Measurements from ENCODE around the gene TSGA10IP.

TSGA10IP gene

DNA sequence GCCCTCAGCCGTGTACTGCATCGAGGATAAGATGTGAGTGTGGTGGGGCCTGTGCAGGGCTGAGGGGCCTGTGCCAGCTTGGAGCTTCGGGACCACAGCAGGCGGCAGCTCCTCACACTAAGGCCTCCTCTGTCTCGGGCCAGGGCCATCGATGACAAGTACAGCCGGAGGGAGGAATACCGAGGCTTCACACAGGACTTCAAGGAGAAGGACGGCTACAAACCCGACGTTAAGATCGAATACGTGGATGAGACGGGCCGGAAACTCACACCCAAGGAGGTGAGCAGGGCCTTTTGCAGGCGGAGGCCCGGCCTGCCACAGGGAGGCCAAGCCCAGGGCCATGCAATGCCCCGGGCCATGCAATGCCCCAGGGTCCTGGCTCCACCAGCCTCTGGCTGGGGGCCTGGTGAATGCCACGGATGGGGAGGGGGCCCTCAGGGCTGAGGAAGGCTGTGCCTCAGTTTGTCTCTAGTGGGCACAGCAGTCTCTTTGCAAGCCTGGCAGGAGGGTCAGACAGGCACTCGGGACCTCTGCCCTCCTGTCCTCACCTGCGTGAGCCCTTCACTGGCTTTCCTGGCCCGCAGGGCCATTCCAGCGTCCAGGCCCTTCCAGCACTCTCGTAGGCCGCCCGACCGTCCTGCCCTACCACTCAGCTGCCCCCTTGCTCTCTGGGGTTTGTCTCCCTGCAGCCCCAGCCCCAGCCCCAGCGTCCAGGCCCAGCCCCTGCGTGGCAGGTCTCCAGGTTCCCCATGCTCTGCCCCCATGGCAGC is 32.5 kb downstream of the TSGA10IP start:
- no peak for DNase-seq

DNA sequence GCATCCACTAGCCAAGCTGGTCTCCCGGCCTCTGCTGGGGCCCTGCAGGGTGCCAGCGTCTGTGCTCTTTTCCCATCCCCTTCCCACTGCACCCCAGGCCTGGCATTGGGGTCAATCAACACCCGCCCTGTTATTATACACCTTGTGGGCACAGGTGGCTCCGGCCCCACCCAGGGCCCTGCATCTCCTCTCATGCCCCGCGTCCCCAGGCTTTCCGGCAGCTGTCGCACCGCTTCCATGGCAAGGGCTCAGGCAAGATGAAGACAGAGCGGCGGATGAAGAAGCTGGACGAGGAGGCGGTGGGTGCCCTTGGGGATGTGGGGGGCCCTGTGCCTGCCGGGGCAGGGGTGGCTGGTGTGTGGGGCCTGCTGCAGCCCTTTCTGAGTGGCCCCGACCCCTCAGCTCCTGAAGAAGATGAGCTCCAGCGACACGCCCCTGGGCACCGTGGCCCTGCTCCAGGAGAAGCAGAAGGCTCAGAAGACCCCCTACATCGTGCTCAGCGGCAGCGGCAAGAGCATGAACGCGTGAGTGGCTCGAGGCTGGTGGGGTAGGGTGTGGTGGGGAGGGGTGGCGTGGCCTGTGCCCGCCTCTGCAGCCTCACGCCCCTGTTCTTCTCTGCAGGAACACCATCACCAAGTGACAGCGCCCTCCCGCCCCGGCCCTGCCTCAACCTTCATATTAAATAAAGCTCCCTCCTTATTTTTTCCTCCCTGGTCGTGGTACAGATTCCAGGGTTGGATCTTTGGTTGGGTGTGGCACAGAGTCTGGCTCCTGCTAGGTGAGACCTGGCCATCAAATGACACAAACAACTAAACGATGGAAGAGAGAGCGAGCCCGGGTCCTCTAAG is 33.3 kb downstream of the TSGA10IP start:
- no peak for DNase-seq

DNA sequence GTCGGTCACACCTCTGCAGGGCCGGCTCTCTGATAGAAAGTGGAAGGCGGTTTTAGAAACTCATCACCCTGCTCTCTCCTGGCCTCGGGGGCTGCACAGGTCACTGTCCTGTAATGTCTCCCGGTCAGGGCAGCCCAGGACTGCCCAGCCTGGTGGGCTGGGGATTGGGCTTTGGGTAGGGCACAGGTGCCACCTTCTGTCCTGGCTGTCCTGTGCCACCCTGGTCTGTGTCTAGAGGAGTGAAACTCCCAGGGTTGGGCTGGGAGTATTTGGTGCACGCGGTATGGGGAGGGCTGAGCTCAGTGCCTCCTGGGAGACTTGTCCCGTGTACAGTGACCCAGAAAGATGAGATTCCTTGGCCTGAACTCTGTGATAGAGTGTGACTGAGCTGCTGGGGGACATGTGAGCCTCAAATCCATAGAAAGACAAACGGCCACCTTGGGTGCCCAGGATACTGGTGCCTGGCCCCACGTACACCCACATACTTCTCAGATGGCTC is 34.0 kb downstream of the TSGA10IP start:
- DNase-seq, result no peak

DNA sequence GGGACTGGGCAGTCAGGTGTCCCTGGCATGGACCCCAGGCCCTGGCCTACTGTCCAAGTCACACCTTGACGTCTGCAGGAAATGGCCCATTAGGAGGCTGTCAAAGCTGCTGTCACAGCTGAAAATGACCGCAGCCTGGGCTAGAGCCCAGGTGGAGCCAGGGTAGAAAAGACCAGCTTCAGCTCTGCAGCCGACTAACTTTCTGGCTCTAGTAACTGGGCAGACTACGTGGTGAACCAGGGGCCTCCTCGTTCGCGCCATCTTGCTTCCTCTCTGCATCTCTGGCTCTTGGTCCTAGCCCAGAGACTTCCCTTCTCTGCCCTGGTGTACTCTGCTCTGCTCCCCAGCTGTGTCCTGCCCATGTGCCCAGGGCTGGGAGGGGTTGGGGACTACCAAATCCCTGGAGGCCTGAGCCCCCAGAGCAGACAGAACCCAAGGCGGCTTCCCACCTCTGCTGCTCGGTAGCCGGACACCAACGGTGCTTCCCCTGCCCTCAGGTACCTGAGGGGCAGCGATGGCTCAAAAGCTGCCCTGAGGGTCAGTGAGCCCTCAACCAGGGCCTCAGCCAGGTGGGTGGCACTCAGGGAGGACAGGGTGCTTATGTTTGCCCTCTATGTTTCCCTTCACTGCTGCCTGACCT is 35.9 kb downstream of the TSGA10IP start:
- no peak for DNase-seq

DNA sequence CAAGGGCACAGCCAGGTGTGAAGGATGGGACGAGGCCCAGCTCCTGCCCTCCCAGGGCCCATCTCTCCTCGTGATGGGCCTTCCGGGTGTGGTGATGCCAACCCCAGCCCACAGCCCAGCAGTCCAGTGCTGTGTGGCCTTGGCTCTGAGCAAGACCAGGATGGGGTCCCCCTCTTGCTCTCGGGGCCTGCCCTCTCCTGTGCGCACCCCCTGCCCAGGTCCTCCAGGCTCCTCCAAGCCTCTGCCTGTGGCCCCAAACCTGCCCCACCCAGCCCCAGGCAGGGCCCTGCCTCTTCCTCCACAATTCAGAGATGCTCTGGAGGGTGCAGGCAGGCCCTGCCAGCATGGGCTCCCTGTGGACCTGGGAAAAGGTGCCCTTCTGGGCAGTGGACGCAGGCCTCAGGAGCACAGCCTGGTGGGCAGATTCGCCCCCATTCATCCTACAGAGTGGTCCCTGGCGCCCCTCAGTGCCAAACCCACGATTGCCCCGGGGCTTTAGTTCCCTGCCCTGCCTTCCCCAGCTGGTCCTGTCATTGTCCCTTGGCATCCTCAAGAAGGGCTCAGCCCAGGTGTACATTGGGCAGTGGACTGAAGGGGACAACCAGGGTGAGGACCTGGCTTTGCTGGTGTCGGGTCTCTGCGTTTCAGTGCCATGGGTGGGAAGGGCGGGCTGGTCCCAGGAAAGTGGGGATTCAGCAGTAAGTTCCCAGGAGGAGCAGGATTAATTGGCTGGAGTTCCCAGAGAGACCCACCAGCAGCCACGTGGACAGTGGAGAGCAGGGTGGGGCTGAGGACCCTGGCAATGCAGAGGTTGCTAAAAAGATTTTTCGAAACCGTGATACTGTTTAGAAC is 36.9 kb downstream of the TSGA10IP start:
- DNase-seq, result no peak

DNA sequence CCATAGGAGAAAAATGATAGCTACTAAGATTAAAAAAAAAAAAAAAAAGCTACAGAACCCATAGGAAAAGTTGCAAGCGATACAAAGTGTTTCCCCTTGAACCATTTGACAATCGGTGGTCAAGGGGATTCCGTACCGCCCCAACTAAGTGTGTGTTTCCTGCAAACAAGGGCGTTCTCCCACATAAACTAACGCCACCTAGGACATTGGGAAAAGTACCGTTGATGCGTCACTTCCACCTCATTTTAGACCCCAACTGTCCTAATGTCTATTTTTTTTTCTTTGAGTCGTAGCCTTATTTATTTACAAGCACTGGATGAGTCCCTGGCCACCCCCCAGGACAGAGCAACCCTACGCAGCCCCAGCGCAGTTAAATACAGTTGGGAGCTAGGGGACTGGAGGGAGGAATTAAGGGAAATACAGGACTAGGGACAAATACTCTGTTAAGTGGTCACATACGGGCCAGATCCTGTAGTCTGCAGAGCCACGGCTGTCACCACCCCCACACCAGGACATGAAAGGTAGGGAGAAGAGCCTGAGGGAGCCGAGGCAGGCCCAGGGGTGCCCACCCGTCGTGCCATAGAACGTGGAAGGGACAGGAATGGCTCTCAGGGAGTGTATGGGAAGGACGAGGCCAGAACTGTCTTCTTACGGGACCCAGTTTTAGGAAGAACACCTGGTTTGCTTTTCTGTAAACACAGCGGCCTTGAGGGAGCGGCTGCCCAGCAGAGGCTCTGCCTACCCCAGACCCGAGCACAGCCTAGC is 37.7 kb downstream of the TSGA10IP start:
- no peak for DNase-seq

DNA sequence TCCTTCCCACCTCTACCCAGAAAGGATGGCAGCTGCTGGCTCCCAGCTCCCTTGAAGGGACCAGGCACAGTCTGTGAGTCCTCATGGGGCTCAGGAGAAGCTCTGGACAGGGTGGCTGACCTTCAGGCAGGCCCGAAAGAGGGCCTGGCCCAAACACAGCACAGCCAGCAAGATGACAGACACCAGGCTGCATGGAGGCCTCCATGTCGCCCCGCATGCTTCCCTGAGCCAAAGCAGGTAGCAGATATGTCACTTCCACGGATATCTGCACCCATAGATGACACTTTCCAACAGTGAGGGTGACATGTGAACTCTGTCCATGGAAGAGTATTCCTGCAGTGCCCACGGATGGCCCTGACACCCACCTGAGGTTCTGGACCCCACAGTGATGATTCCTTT is 38.3 kb downstream of the TSGA10IP start:
- no peak for DNase-seq

DNA sequence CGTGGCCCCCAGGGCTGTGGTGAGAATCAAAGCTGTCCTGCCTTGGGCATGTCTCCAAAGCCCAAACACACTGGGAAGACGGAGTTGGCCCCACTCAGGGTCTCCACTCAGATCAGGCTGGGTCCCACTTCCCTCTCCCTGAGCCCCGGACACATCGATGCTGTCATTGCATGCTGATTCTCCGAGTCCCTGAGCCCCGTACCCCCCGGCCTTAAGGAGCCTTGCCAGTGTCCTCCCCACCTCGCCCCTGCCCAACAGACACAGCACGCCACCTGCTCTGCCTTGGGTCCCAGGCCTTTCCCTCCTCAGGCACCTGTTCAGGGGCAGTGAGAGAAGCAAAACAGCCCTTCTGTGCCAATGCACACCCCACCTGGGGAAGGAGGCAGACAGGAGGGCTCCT is 42.1 kb downstream of the TSGA10IP start:
- DNase-seq, result no peak

DNA sequence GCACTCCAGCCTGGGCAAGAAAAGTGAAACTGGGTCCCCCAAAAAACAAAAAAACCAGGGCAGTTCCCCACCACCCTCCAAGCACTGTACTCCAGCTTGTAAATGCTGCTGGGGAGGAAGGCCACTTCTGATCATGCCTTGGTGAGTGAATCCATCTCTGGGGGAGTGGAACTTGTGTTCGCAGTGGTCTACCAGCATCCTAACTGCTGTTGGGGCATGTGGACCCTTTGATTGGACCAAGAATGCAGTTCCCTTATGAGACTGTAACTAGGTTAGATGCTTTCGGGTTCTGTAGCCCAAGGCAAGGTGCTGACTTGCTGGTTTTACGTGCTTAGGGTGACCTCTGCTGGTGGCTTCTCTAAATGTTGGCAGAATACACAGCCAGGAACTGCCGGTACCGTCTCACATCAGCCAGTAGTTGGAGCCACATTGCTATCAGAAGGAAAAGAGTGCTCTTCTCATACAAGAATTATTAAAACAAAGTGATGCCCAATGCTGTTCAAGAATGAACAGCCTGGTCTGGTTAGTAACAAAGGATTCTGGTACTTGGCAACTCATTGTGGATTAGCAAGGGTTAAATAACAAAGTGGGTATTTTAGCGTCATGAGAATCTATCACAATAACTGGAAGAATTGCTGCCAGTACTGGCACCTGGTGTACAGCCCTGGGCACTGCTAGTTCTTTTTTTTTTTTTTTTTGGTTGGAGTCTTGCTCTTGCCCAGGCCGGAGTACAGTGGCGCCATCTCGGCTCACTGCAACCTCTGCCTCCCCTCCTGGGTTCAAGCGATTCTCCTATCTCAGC is 43.7 kb downstream of the TSGA10IP start:
- DNase-seq, result peak; percentile 95

DNA sequence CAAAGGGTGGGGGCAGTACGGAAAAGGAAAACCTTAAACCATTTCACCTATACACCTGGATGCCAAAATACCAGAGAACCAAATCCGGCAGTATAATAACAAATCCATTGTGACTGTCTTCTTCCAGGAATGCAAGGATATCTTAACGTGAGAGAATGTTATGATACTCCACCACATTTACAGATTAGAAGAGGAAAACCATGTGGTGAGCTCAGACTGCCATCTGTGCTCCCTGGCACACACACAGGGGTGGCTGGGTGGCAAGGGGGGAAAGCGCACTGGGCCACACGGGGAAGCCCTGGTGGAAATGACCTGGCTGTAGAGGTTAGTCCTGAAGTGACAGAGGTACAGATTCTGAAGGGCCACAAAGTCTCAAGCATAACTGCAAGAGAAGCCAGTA is 46.8 kb downstream of the TSGA10IP start:
- DNase-seq, result no peak

DNA sequence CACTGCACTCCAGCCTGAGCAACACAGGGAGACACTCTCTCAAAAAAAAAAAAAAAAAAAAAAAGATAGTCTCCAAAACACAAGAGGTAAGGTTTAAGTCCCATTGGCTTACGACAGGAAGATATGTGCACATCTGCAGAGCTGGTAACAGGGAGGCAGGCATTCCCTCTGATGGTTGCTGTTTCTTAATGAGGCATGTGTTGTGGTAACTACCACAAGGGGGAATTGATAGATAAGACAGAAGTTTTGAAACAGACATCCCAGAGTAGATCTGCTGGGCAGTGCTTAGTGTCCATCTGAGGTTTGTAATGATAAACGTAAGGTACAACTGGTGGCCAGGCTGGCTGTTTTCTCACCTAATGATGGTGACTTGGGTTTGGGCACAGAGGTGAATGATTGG is 52.0 kb downstream of the TSGA10IP start:
- no peak for DNase-seq

DNA sequence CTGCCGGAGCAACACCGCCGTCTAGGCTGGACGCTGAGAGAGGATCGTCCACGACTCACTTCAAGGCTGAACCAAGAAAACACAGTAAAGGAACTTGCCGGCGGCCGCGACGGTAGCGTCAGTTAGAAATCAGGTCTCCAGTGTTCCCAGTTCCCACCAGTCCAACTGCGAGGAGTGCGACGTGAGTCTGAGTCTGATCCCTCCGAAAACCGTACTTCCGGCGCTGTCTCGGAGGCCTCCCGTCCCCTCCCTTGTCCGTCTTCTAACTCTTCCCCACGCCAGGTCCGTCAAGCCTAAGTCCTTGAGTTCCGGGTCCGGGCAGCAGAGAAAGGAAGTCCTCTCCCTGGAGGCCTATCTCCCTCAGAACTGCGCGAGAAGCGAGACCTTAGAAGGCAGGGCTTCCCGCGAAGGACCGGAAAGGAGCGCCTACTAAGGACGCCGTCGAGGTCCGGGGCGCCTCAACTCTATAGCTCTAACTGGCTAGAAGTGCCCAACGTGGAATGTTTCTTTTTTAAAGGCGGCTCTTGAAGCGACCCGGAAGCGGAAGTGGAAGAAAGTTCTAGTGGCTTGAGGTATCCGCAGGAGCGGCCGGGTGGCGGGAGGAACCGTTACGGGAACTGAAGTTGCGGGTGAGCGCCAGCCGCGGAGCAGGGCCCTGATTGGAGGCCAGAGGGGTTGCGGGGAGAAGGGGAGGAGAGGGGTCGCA is 56.8 kb downstream of the TSGA10IP start, which contains the start of the genes BANF1 and EIF1AD:
TSS of gene BANF1 (plus strand) at position 562 of the 706 bp plus-strand sequence. CDS start 748 bp downstream, outside the sequence.
TSS of gene EIF1AD (minus strand) at position 216 of the 706 bp plus-strand sequence. CDS start 1,768 bp downstream, outside the sequence.
- peak; percentile 98 for DNase-seq

DNA sequence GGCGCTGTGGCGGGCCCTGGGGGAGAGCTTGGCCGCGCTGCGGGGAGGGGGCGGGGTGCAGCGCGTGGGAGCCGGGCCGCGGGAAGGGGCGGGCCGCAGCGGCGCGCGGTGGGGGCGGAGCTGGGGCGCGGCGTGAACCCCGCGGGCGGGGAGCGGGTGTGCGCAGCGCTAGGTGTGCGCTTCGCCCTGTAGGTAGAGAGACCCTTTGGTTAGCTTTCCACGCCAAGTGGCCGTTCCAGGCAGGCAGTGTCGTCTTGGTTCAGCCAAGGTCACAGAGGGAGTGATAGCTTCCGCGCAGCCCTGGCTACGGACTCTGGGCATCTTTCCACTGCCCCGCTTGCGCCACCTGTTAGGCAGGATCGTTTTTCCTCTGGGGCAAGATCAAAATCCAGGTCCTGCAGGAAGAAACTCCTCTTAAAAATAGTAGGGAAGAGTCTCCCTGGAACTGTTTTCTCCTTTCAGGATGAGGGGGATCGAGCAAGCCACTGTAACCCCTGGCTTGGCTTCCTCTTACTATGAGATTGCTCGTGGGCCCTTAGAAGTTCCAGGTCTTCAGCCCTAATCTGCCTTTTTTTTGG is 57.5 kb downstream of the TSGA10IP start:
- DNase-seq, result no peak

DNA sequence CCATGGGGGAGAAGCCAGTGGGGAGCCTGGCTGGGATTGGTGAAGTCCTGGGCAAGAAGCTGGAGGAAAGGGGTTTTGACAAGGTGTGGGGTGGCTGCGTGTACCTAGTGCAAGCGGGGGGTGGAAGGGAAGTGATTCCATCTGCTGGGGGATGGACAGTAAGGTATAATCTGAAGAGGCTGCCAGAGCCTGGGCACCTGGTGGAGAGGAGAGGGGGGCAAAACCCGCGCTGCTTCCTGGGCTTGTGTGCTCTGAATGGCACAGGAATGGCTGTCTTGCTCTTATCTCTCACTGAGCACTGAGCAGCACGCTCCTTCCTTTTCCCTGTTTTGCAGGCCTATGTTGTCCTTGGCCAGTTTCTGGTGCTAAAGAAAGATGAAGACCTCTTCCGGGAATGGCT is 58.0 kb downstream of the TSGA10IP start:
- no peak for DNase-seq

DNA sequence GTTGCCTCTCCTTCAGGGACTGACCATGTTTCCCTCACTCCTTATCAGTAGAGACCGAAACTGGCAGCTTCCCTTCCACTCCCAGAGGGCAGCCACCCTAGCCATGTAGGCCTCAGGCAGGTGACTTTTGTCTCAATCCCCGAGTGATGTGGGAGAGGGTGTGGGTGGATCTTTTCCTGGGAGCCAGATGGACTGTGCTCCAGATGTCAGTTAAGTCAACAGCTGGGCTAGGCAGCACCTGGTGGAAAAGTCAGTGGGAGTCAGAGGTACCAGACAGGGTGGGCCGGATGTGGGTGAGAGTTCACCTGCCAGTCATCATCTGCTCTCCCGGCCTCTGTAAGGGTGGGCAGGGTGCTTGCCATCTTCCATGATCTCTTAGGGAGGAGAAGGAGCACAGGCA is 58.9 kb downstream of the TSGA10IP start:
- no peak for DNase-seq

DNA sequence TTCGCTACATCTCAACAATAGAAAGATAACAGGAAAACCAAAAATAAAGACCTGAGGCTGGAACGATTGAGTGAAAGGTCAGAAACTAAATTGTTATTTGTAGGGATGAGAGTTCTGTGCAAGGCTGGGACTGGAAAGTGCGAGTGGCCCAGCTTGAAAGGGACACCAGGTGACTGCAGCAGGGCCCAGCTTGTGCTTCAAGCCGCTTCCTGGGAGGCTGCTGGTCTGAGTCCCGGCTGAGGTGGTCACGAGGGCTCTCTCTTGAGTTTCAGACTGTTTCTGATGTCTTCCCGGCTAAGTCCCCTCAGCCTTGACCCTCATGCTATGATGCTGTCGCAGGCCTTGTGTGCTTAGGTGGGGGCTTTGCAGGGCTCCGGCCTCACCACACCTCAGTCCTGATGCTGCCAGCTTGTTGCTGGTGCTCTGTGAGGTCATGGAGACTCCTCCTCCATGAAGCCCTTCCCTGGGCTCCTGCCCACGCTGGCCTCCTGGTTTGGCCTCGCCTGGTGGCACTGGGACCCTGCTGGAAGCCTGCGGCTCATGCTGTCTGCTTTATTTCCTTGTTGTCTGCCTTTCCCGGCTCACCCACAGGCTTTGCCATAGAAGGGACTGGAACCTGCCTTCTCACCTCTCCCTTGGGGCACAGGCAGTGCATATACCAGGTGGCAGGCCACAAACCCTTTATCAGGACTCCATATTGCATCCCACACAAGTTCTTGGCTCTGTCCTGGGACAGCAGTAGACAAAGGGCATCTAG is 61.0 kb downstream of the TSGA10IP start:
- no peak for DNase-seq

DNA sequence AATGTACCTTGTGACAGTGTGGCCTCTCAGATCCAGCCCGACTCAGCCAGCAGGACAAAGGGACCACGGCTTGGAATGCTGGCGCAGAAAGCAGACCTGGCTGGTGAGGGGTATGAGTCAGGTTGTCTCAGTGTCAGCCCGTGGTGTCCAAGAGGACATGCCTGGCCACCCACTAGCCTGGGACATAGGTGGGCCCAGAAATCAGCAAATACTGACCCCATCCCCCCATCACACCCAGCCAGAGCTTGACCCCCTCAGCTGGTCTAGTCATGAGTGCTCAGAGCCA is 61.6 kb downstream of the TSGA10IP start:
- no peak for DNase-seq

DNA sequence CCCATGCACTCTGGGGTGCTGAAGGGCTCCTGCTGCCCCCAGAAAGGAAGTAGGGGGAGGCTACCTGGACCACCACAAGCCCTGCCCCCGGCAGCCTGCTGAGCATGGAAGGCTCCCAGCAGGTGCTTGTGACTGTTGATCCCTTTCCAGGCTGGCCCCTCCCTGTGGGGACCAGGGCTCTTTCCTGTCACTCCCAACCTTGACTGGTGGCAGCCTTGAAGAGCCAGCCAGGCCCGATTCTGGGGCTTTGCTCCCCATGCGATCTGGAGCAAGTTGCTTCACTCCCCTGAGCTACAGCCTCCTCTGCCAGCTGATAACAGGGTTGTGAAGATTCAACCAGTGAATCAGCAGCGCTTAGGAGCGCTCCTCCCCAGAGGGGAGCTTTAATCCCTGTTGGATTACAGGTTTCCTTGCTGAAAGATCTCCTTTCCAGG is 61.9 kb downstream of the TSGA10IP start:
- no peak for DNase-seq

DNA sequence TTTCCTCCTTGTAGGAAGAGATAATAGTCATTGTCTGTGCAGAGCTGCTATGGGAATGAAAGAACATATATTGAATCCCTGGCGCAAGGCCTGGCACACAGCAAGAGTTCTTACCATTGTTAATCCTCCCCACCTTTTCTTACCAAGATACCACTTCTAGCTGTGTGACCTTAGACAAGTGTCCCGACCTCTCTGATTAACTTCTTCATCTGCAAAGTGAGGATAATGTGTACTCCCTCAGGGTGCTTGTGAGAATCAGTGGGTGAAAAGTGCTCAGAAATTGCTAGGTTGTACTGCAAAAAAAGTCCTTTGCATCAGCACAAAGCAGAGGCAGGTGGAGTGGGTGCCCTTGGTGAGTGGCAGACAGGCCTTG is 62.8 kb downstream of the TSGA10IP start:
- DNase-seq, result no peak
